ENCODE measurements around the gene IMMP2L. TPM values are rescaled to one million over a fixed set of nuclear protein-coding genes. Genes with fewer than 3 reads are reported as not detected.
A peak's percentile ranks its signal among the peaks of the same experiment; 100 is the strongest.

The IMMP2L gene
- total and polyA plus RNA-seq, 2 of the 4 experiments (the other 2 are of a cell fraction): 5.8 to 9.3 TPM

- dilution Hi-C loops (cut with HindIII; ENCODE audit: low sequenced_read_pairs, unreplicated experiment): no loop called here
- H3K27me3 ChIP-seq (ENCODE audit: control insufficient read depth, insufficient read depth, low read length): no peaks in the 10 kb centered on the region
- H2AFZ ChIP-seq (replicated peaks; ENCODE audit: low read length, poor library complexity): no peak overlapping the region
- no peak for ATAC-seq (ENCODE audit: low read depth)
- H3K4me2 ChIP-seq (ENCODE audit: low read depth, low read length): peak overlapping the region; percentile 58; the same call in 1 of the 2 replicates
- H3K79me1 ChIP-seq (ENCODE audit: low read depth in 1 of 2, low read length in 2 of 2): peaks cover 5 to 11% of the 10 kb centered on the region in 2 experiments; a peak in 2 of 4 replicates
- H3K23ac ChIP-seq (ENCODE audit: low read depth, low read length): peak overlapping the region; percentile 57; the same call in 1 of the 2 replicates
- TF ChIP-seq NFE2L2 (IDR thresholded peaks at IDR 0.05; ENCODE audit: low read depth, low read length): no peak
- WGBS, 2 experiments (ENCODE audit: extremely low coverage in 2 of 2, insufficient read length in 1 of 2): no CpG with 5 or more reads among the region's 1 CpG
- no peak overlapping the region for H3K27ac ChIP-seq (ENCODE audit: insufficient read depth, low read length)
- BruUV-seq (replicated peaks): no TSS peak
- peak overlapping the region in 1 of 2 experiments; percentile 16; a peak in 1 of 4 replicates for H4K8ac ChIP-seq (ENCODE audit: low read depth in 2 of 2, low read length in 2 of 2)
- 0 out of 3 replicates have a peak overlapping the region, but pooled peaks have one; percentile 21 for H2BK15ac ChIP-seq (ENCODE audit: low read depth, low read length)
- H4K5ac ChIP-seq (ENCODE audit: low read depth, low read length): no peak overlapping the region
- intact Hi-C loops (cut with micrococcal nuclease): loop anchor here (10.0 kb wide), 2 partner anchors 560 to 650 kb away; no protein-coding TSS in a partner anchor
- H3K14ac ChIP-seq (replicated peaks; ENCODE audit: low read depth, low read length): no peak overlapping the region; the same call in 1 of the 2 replicates
- no peaks in the 10 kb centered on the region for H3K36me3 ChIP-seq (ENCODE audit: control insufficient read depth, insufficient read depth, low read length)
- H2AK5ac ChIP-seq (ENCODE audit: low read depth, low read length): no peak overlapping the region
- DNase-seq: no peak
- in situ Hi-C loops (cut with MboI; ENCODE audit: low sequenced_read_pairs): loop anchor here (5.0 to 10.0 kb wide), 2 partner anchors 393 to 640 kb away; no protein-coding TSS in a partner anchor
- H2BK120ac ChIP-seq (ENCODE audit: low read depth, low read length): no peak overlapping the region
- peaks cover 3% of the 10 kb centered on the region; the same call in 1 of the 2 replicates for H3K9me1 ChIP-seq (ENCODE audit: insufficient read depth, low read length)
- H3K18ac ChIP-seq (ENCODE audit: low read depth, low read length): no peak overlapping the region
- H3K9me3 ChIP-seq (ENCODE audit: control insufficient read depth, insufficient read depth, low read length): no peaks in the 10 kb centered on the region
- no peaks in the 10 kb centered on the region for H4K20me1 ChIP-seq (ENCODE audit: insufficient read depth, low read length)
- no peak overlapping the region for H3K56ac ChIP-seq (ENCODE audit: extremely low read depth, insufficient read depth, low read length)
- H3K4me3 ChIP-seq (ENCODE audit: insufficient read depth, low read depth, low read length): no peak overlapping the region
- H2BK5ac ChIP-seq (ENCODE audit: low read depth, low read length, poor library complexity, severe bottlenecking): peak overlapping the region; percentile 2
- POLR2A ChIA-PET (ENCODE audit: unreplicated experiment): no interaction called here
- CTCF ChIA-PET: interaction anchor here (0.6 kb wide), 1 partner anchor 391 kb away, joined by 4 read pairs; no protein-coding TSS in a partner anchor
- no peak overlapping the region for H4K91ac ChIP-seq (ENCODE audit: insufficient read depth, low read depth, low read length)
- no peaks in the 10 kb centered on the region for H3K4me1 ChIP-seq (ENCODE audit: control insufficient read depth, insufficient read depth, low read length)
- no peak overlapping the region for H3K9ac ChIP-seq (ENCODE audit: low read depth, low read length)
- H2BK20ac ChIP-seq (ENCODE audit: low read depth, low read length): peak overlapping the region; percentile 1; the same call in 1 of the 2 replicates
- H3K4ac ChIP-seq (ENCODE audit: low read depth, low read length): no peak overlapping the region
- H2AK9ac ChIP-seq (replicated peaks; ENCODE audit: low read depth, low read length, poor library complexity): no peak overlapping the region
Observed at GRCh38 chr7:111094419-111094818, 467.9 kb downstream of the IMMP2L start.
